C4-2B (cell line): ENCODE results near the gene TRIM66.

Source experiments
- ZFX ChIP-seq: fragments of 450-650 bp; IDR thresholded peaks from 2 replicates; pipeline ENCODE4 v1.6.1; 2017
- TF ChIP-seq, protein P1 (sequence below): fragments of 450-650 bp; conservative IDR thresholded peaks from 2 replicates; pipeline ENCODE4 v1.5.1; 2017; ENCODE audit warnings: mild to moderate bottlenecking

DNA sequence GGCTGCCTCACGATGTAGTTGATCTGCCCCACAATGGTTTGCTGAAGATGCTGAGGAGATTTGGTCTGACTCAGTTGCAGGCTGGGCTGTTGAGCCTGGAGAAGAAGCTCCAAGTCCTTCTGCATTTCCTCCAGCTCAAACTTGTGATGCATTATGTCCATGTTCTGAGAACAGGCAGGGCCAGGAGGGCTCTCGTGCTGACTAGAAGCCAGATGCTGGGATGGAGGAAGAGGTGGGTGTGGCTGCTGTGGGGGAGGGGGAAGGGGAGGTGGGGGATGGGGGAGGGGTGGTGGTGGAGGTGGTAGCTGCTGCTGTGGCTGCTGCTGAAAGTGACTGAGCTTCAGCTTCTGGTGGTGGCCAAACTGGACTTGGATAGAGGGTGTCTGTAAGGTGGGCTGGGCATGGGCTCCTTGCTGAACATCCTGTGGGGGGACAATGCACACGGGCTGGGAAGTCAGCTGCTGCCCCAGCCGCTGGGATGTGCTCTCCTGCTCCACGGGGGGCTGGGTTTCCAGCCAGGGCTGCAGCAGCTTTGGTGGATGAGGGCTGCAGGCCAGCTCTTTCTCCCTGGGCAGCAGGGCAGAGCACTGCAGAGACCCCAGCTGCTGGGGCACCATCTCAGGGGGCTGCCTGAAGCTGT lies 42.1 kb downstream of the TRIM66 start:
- TF ChIP-seq, protein P1, sequence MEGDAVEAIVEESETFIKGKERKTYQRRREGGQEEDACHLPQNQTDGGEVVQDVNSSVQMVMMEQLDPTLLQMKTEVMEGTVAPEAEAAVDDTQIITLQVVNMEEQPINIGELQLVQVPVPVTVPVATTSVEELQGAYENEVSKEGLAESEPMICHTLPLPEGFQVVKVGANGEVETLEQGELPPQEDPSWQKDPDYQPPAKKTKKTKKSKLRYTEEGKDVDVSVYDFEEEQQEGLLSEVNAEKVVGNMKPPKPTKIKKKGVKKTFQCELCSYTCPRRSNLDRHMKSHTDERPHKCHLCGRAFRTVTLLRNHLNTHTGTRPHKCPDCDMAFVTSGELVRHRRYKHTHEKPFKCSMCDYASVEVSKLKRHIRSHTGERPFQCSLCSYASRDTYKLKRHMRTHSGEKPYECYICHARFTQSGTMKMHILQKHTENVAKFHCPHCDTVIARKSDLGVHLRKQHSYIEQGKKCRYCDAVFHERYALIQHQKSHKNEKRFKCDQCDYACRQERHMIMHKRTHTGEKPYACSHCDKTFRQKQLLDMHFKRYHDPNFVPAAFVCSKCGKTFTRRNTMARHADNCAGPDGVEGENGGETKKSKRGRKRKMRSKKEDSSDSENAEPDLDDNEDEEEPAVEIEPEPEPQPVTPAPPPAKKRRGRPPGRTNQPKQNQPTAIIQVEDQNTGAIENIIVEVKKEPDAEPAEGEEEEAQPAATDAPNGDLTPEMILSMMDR, result no peak
- no peak for TF ChIP-seq ZFX
